Measurements from ENCODE around the gene FITM1.
A peak's percentile ranks its signal among the peaks of the same experiment; 100 is the strongest.

Gene FITM1

DNA sequence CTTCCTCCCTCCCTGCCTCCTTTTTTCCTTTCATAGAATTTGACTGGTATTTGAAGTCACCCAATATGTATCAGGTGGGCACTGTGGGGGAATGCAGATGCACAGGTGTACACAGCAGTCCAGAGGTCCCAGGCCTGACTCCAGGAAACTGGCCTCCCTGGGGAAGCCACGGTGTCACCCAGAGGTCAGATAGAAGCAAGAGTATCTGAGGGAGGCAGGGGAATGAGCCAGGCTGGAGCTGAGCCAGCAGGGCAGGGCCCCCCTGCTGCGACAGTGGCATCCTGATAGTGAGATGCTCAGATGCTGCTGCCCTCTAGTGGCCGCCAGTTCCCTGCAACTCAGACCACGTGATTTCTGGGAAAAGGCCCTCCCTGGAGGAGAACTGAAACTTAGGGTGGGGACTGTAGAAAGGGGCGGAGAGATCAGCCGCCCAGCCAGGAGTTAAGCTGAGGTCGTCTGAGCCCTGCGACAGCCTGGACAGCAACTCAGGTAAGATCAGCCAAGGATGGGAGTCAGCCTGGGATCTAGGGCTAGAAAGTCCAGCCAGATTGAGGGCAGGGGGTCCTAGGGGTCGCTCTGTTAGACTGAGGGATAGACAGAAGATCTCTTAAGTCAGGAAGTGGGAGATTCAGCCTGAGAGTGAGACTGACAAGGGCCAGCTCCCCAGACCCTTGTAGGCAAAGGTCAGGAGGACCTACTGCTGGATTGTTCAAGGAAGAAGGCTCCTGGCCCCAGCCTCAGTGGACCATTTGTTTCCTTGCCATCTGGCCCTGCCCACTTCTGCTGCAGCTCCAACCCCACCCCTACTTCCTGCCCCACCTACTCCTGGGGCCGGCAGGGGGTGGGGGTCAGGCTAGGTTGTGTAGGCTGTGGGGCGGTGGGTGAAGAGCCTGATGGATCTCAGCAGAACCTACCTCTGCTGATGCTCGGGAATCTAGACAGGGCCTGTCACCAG is 30.7 kb downstream of the FITM1 start, which contains the start of gene IRF9:
Gene IRF9 (plus strand): TSS at position 416 of the 955 bp plus-strand sequence. CDS start 880 bp downstream, outside the sequence.
- Histone ChIP-seq H3K27ac (no peak within 1 kb of the TSS), H3K36me3 (ENCODE audit: insufficient read depth, low read length) (peaks cover 31% of the 10 kb centered on the region), H3K9me3 (ENCODE audit: low read depth, low read length) (no peaks in the 10 kb centered on the region), H3K4me3 (peak within 1 kb of the TSS; percentile 78), H3K9ac (ENCODE audit: insufficient read length) (peak within 1 kb of the TSS; percentile 64)
- peak; percentile 91 for DNase-seq (ENCODE audit: low read depth, low spot score)
- peak; percentile 16 for TF ChIP-seq FOXP2 (optimal IDR thresholded peaks at IDR 0.05; ENCODE audit: control extremely low read depth, extremely low read length, insufficient read depth)
- peak; percentile 68 for TF ChIP-seq POLR2AphosphoS5 (IDR thresholded peaks at IDR 0.05; ENCODE audit: borderline replicate concordance, low read depth, low read length)
- TF ChIP-seq EZH2 (IDR thresholded peaks at IDR 0.05) = no peak

DNA sequence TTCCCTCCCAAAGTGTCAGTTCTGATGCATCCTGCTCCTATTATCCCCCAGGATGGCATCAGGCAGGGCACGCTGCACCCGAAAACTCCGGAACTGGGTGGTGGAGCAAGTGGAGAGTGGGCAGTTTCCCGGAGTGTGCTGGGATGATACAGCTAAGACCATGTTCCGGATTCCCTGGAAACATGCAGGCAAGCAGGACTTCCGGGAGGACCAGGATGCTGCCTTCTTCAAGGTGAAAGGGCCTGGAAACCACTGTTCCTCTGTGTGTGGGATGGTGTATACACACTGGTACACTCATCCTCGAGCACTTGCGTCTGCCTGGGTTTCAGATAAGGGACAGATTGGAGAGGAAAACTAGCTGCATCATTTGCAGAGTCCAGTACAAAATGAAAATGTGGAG is 31.6 kb downstream of the FITM1 start:
- DNase-seq (ENCODE audit: low read depth, low spot score) = no peak
- Histone ChIP-seq H3K9me3 (ENCODE audit: low read depth, low read length) (no peaks in the 10 kb centered on the region), H3K36me3 (ENCODE audit: insufficient read depth, low read length) (peaks cover 25% of the 10 kb centered on the region), H3K27ac (no peak overlapping the region), H3K9ac (ENCODE audit: insufficient read length) (peak overlapping the region; percentile 64), H3K4me3 (peak overlapping the region; percentile 78; the same call in 1 of the 2 replicates)
- no peak for TF ChIP-seq POLR2AphosphoS5 (IDR thresholded peaks at IDR 0.05; ENCODE audit: borderline replicate concordance, low read depth, low read length)
- no peak for TF ChIP-seq FOXP2 (optimal IDR thresholded peaks at IDR 0.05; ENCODE audit: control extremely low read depth, extremely low read length, insufficient read depth)
- no peak for TF ChIP-seq EZH2 (IDR thresholded peaks at IDR 0.05)

DNA sequence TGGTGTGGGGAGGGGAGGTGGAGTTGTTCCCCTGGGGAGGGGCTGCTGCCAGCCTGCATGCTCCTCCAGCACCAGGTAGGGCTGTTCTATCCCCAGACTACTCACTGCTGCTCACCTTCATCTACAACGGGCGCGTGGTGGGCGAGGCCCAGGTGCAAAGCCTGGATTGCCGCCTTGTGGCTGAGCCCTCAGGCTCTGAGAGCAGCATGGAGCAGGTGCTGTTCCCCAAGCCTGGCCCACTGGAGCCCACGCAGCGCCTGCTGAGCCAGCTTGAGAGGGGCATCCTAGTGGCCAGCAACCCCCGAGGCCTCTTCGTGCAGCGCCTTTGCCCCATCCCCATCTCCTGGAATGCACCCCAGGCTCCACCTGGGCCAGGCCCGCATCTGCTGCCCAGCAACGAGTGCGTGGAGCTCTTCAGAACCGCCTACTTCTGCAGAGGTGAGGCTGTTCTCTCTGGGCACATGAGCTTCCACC is 34.1 kb downstream of the FITM1 start:
- no peak overlapping the region for H3K27ac ChIP-seq
- H3K4me3 ChIP-seq = no peak overlapping the region
- TF ChIP-seq POLR2AphosphoS5 (IDR thresholded peaks at IDR 0.05; ENCODE audit: borderline replicate concordance, low read depth, low read length) (no peak), EZH2 (IDR thresholded peaks at IDR 0.05) (no peak), FOXP2 (optimal IDR thresholded peaks at IDR 0.05; ENCODE audit: control extremely low read depth, extremely low read length, insufficient read depth) (no peak)
- H3K9ac ChIP-seq (ENCODE audit: insufficient read length) = peak overlapping the region; percentile 45
- peaks cover 11% of the 10 kb centered on the region; the same call in 1 of the 2 replicates for H3K36me3 ChIP-seq (ENCODE audit: insufficient read depth, low read length)
- DNase-seq (ENCODE audit: low read depth, low spot score) = no peak
- H3K9me3 ChIP-seq (ENCODE audit: low read depth, low read length) = no peaks in the 10 kb centered on the region

DNA sequence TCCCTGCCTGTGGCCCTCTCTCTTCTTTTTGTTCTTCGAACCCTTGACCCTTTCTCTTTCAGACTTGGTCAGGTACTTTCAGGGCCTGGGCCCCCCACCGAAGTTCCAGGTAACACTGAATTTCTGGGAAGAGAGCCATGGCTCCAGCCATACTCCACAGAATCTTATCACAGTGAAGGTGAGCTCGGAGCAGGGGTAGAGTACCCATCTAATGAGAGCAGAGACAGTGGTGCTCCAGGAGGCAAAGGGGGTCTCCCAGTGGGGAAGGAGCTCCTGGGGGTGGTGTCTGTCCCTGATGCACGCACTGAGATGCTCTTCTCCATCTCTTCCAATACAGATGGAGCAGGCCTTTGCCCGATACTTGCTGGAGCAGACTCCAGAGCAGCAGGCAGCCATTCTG is 35.3 kb downstream of the FITM1 start:
- DNase-seq (ENCODE audit: low read depth, low spot score) = no peak
- H3K36me3 ChIP-seq (ENCODE audit: insufficient read depth, low read length) = no peaks in the 10 kb centered on the region; the same call in 1 of the 2 replicates
- no peak for TF ChIP-seq FOXP2 (optimal IDR thresholded peaks at IDR 0.05; ENCODE audit: control extremely low read depth, extremely low read length, insufficient read depth)
- TF ChIP-seq POLR2AphosphoS5 (IDR thresholded peaks at IDR 0.05; ENCODE audit: borderline replicate concordance, low read depth, low read length) = no peak
- no peak for TF ChIP-seq EZH2 (IDR thresholded peaks at IDR 0.05)
- H3K4me3 ChIP-seq = no peak overlapping the region
- no peak overlapping the region for H3K27ac ChIP-seq
- no peak overlapping the region for H3K9ac ChIP-seq (ENCODE audit: insufficient read length)
- no peaks in the 10 kb centered on the region for H3K9me3 ChIP-seq (ENCODE audit: low read depth, low read length)

DNA sequence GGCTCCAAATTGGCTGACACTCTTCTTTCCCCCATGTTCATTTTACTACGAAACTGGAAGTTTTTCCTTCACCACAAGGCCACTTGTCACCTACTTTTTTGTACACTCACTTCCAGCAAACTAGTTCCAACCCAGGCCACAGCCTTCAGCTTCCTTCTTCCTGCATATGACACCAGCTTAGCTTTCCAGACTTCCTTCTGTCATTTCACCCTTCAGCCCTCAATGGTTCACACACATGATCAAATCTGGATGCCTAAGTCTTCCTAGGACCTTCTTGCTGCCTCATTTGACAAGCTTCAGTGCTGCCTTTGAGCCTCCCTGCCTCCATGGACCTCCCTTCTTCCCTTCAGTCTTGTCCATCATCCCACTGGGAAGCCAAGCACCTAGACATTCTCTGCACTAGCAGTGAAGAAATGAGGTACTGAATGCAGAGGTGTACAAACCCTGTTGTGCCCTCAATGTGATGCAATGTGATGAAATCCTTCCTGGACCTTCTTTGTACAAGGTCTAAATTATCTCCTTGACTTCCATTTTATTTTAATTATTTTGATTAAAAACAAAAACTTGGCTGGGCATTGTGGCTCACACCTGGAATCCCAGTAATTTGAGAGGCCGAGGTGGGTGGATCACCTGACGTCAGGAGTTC is 37.1 kb downstream of the FITM1 start:
- Histone ChIP-seq H3K9me3 (ENCODE audit: low read depth, low read length) (no peaks in the 10 kb centered on the region), H3K27ac (peak overlapping the region; percentile 31; the same call in 1 of the 2 replicates), H3K36me3 (ENCODE audit: insufficient read depth, low read length) (no peaks in the 10 kb centered on the region; the same call in 1 of the 2 replicates), H3K4me3 (no peak overlapping the region), H3K9ac (ENCODE audit: insufficient read length) (no peak overlapping the region)
- TF ChIP-seq FOXP2 (optimal IDR thresholded peaks at IDR 0.05; ENCODE audit: control extremely low read depth, extremely low read length, insufficient read depth) (no peak), EZH2 (IDR thresholded peaks at IDR 0.05) (no peak), POLR2AphosphoS5 (IDR thresholded peaks at IDR 0.05; ENCODE audit: borderline replicate concordance, low read depth, low read length) (no peak)
- no peak for DNase-seq (ENCODE audit: low read depth, low spot score)

DNA sequence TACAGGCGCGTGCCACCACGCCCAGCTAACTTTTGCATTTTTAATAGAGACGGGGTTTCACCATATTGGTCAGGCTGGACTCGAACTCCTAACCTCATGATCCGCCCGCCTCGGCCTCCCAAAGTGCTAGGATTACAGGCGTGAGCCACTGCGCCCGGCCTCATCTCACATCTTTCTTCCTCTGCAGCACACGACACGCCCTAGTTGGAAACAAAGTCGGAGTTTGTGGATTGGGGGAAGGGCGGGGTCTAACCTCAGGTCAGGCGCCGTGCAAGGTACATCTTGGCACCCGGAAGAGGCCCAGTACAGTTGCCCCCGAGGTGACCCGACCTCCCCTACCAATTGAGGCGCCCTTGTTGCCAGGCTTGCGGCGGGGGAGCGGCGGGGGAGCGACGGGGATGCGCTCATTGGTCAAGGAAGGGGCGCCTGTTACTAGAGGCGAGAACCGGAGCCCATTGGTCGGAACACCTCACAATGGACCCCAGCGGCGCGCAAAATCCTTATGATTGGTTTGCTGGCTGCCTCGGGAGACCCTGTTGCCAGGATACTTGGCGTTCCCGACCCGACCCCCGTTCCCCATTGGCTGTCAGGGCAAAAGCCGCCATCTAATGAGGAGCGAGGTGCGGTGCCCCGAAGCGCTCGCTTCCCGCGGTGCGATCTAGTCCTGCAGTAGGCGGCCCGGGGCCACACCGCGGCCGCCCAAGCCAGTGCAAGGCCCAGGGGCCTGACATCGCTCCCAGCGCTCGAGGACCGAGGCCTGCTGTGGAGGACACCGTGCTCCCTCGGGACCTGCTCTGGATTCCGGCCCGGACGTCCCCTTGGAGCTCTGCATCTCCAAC is 41.2 kb downstream of the FITM1 start, which contains the start of gene REC8:
Gene REC8 (plus strand): TSS at position 659 of the 839 bp plus-strand sequence. CDS start 473 bp downstream, outside the sequence.
- no peak within 1 kb of the TSS for H3K27ac ChIP-seq
- no peak within 1 kb of the TSS for H3K4me3 ChIP-seq
- TF ChIP-seq FOXP2 (optimal IDR thresholded peaks at IDR 0.05; ENCODE audit: control extremely low read depth, extremely low read length, insufficient read depth) (no peak), EZH2 (IDR thresholded peaks at IDR 0.05) (no peak)
- DNase-seq (ENCODE audit: low read depth, low spot score) = no peak
- H3K36me3 ChIP-seq (ENCODE audit: insufficient read depth, low read length) = no peaks in the 10 kb centered on the region
- H3K9me3 ChIP-seq (ENCODE audit: low read depth, low read length) = no peaks in the 10 kb centered on the region
- no peak within 1 kb of the TSS for H3K9ac ChIP-seq (ENCODE audit: insufficient read length)

DNA sequence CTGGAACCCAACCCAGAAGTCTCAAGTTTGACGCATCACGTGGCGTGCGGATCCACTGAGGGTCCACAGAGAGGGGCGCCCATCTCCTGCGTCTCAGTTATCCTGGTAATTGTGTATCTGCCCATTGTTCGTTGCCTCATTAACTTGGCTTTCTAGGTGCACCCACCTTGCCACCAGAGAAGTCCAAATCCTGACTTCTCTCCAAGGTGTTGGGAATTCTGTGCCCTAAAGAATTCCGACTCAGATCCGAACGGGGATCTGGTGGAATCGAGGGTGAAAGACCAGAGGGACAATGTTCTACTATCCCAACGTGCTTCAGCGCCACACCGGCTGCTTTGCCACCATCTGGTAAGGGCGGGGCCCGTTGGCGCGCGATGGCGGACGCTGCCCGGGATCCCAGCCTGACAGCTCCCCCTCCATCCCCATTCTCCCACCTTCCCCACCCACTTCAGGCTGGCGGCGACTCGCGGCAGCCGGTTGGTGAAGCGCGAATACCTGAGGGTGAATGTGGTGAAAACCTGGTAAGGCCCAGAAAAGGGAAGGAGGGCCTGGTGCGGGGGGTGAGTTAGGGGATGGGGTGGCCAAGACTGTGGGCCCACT is 41.9 kb downstream of the FITM1 start:
- Histone ChIP-seq H3K9ac (ENCODE audit: insufficient read length) (no peak overlapping the region), H3K27ac (no peak overlapping the region), H3K9me3 (ENCODE audit: low read depth, low read length) (no peaks in the 10 kb centered on the region), H3K4me3 (no peak overlapping the region), H3K36me3 (ENCODE audit: insufficient read depth, low read length) (no peaks in the 10 kb centered on the region)
- TF ChIP-seq EZH2 (IDR thresholded peaks at IDR 0.05) = no peak
- TF ChIP-seq FOXP2 (optimal IDR thresholded peaks at IDR 0.05; ENCODE audit: control extremely low read depth, extremely low read length, insufficient read depth) = no peak
- TF ChIP-seq POLR2AphosphoS5 (IDR thresholded peaks at IDR 0.05; ENCODE audit: borderline replicate concordance, low read depth, low read length) = no peak
- no peak for DNase-seq (ENCODE audit: low read depth, low spot score)

Measured in SK-N-MC (cell line).